22Rv1 (cell line): ENCODE results near the gene PSME3.

Source experiments
- CTCF ChIP-seq: fragments of 450-650 bp; IDR thresholded peaks from 2 replicates; pipeline ENCODE4 v1.5.1; 2017; ENCODE audit warnings: mild to moderate bottlenecking
- ZFX ChIP-seq: fragments of 450-650 bp; IDR thresholded peaks from 2 replicates; pipeline ENCODE4 v1.6.1; 2017; ENCODE audit warnings: antibody characterized with exemption, borderline replicate concordance

- TF ChIP-seq CTCF (no peak), ZFX (no peak)
Measured at GRCh38 chr17:42872251-42872965, 39.2 kb downstream of the PSME3 start.
